ENCODE results near the gene MSN.

The MSN gene

DNA sequence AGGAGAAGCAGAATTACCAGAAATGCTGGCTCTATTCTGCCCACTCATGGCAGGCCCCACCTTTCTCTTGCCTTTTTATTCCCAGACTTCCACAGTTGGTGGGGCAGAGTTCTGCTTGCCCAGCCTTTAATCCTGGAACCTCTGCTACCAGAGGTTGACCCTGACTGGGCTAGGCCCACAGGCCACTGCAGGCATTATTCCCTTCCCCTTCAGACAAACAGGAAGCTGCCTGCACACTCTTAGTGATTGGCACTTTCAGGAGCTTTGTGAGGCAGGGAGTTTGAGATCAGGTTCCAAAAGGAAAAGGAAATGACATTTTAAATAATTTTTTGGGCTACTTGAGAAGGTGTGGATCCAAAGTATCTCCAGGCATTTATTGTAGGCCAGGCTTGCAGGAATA lies 18.8 kb downstream of the MSN start:
- H3K4me2 ChIP-seq = peak overlapping the region; percentile 45; the same call in 1 of the 2 replicates
- no peaks in the 10 kb centered on the region for H4K20me1 ChIP-seq (ENCODE audit: insufficient read depth)
- no peaks in the 10 kb centered on the region for H3K36me3 ChIP-seq (ENCODE audit: insufficient read depth)
- H3K79me2 ChIP-seq (ENCODE audit: insufficient read depth, low read depth) = peaks cover 96% of the 10 kb centered on the region
- no peak overlapping the region for H3K4me3 ChIP-seq (IDR thresholded peaks at IDR 0.05; ENCODE audit: insufficient read depth, low read depth, low read length)
- peaks cover 84% of the 10 kb centered on the region for H3K4me1 ChIP-seq (ENCODE audit: low read depth, poor library complexity, severe bottlenecking)
- H3K27me3 ChIP-seq (ENCODE audit: insufficient read depth, low read depth) = no peaks in the 10 kb centered on the region
- TF ChIP-seq, protein P1, sequence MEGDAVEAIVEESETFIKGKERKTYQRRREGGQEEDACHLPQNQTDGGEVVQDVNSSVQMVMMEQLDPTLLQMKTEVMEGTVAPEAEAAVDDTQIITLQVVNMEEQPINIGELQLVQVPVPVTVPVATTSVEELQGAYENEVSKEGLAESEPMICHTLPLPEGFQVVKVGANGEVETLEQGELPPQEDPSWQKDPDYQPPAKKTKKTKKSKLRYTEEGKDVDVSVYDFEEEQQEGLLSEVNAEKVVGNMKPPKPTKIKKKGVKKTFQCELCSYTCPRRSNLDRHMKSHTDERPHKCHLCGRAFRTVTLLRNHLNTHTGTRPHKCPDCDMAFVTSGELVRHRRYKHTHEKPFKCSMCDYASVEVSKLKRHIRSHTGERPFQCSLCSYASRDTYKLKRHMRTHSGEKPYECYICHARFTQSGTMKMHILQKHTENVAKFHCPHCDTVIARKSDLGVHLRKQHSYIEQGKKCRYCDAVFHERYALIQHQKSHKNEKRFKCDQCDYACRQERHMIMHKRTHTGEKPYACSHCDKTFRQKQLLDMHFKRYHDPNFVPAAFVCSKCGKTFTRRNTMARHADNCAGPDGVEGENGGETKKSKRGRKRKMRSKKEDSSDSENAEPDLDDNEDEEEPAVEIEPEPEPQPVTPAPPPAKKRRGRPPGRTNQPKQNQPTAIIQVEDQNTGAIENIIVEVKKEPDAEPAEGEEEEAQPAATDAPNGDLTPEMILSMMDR (conservative IDR thresholded peaks at IDR 0.05; ENCODE audit: low read depth, low read length) = no peak
- no peak overlapping the region for H2AFZ ChIP-seq (ENCODE audit: low read depth)
- H3K9ac ChIP-seq = no peak overlapping the region
- H3K27ac ChIP-seq = no peak overlapping the region; the same call in 1 of the 2 replicates

DNA sequence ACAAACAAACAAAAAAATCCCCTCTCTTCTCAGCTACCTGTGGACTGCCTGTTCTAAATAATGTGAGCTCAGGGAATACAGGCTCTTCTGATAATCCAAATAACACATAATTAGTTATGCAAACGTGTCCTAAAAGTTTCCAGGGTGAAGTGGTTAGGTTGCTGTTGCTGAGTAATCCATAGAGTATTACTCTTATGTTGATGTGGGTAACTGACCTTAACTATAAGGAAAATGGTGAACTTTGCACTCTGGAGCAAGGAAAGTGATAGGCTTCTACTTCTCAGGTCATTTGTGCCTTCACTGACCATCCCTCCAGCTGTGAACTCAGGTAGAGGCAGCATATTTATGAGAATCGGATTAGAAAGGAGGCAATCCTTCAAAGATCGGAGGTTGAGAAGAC lies 19.9 kb downstream of the MSN start:
- Histone ChIP-seq H3K27ac (no peak overlapping the region), H3K4me2 (peak overlapping the region; percentile 45), H3K4me1 (ENCODE audit: low read depth, poor library complexity, severe bottlenecking) (peaks cover 83% of the 10 kb centered on the region), H3K9ac (no peak overlapping the region), H3K36me3 (ENCODE audit: insufficient read depth) (no peaks in the 10 kb centered on the region), H4K20me1 (ENCODE audit: insufficient read depth) (no peaks in the 10 kb centered on the region), H2AFZ (ENCODE audit: low read depth) (no peak overlapping the region), H3K27me3 (ENCODE audit: insufficient read depth, low read depth) (no peaks in the 10 kb centered on the region), H3K79me2 (ENCODE audit: insufficient read depth, low read depth) (peaks cover 96% of the 10 kb centered on the region), H3K4me3 (IDR thresholded peaks at IDR 0.05; ENCODE audit: insufficient read depth, low read depth, low read length) (no peak overlapping the region)
- TF ChIP-seq, protein P1 (conservative IDR thresholded peaks at IDR 0.05; ENCODE audit: low read depth, low read length) = no peak

DNA sequence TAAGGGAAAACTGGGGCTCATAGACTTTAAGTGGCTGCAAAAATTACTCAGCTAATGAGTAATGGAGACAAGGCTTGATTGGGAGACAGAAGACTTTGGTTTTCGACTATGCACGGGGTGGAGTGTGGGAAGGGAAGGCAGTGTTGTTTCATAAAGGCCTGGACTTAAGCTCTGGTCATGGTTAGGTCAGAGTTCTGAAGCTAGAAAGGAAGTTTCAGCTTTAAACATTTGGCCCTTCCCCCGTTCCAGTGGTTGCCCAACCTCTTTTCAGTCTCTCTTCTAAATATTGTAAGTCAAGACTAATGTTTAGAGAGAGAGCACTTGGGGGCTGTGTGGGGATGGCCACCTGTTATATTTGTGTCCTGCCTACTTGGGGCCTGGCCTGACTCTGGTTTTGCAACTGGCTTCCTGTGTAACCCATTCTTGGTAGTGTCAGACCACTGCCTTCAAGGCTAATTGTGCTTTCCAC lies 21.0 kb downstream of the MSN start:
- Histone ChIP-seq H3K4me2 (peak overlapping the region; percentile 45), H3K9ac (no peak overlapping the region), H3K36me3 (ENCODE audit: insufficient read depth) (no peaks in the 10 kb centered on the region), H3K27ac (peak overlapping the region; percentile 38; the same call in 1 of the 2 replicates), H3K27me3 (ENCODE audit: insufficient read depth, low read depth) (no peaks in the 10 kb centered on the region), H2AFZ (ENCODE audit: low read depth) (no peak overlapping the region), H3K4me3 (IDR thresholded peaks at IDR 0.05; ENCODE audit: insufficient read depth, low read depth, low read length) (no peak overlapping the region), H4K20me1 (ENCODE audit: insufficient read depth) (no peaks in the 10 kb centered on the region), H3K4me1 (ENCODE audit: low read depth, poor library complexity, severe bottlenecking) (peaks cover 86% of the 10 kb centered on the region), H3K79me2 (ENCODE audit: insufficient read depth, low read depth) (peaks cover 99% of the 10 kb centered on the region)
- TF ChIP-seq, protein P1 (conservative IDR thresholded peaks at IDR 0.05; ENCODE audit: low read depth, low read length) = no peak

DNA sequence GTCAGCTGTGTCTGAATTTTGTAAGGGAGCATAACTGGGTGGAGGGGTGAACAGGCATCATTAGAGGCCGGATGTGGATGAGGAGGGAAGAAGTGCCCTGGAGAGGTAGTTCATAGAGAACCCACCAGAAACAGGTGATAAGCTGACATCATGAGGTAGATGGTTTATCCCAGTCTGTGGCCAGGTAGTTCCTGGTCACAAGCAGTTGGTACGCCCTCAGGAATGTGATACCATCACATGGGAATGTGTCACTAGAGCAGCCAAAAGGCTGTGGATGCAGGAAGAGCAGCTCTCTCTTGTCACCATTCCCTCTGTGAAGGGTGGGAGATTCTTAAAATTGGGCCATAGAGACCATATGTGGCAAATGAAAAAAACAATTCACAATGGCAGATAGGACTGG lies 21.9 kb downstream of the MSN start:
- Histone ChIP-seq H3K36me3 (ENCODE audit: insufficient read depth) (no peaks in the 10 kb centered on the region), H3K79me2 (ENCODE audit: insufficient read depth, low read depth) (peaks cover 99% of the 10 kb centered on the region), H3K4me3 (IDR thresholded peaks at IDR 0.05; ENCODE audit: insufficient read depth, low read depth, low read length) (no peak overlapping the region), H3K27ac (no peak overlapping the region), H4K20me1 (ENCODE audit: insufficient read depth) (no peaks in the 10 kb centered on the region), H3K4me2 (no peak overlapping the region), H3K27me3 (ENCODE audit: insufficient read depth, low read depth) (no peaks in the 10 kb centered on the region), H3K4me1 (ENCODE audit: low read depth, poor library complexity, severe bottlenecking) (peaks cover 87% of the 10 kb centered on the region), H3K9ac (no peak overlapping the region), H2AFZ (ENCODE audit: low read depth) (no peak overlapping the region)
- TF ChIP-seq, protein P1 (conservative IDR thresholded peaks at IDR 0.05; ENCODE audit: low read depth, low read length) = no peak

Data from KMS-11 (cell line).